Measurements from ENCODE around the gene MYBPH.

GRCh38 chr1:203177470-203178039 is 1.9 kb upstream of the MYBPH start:
- TF ChIP-seq CTCF (IDR thresholded peaks at IDR 0.05; ENCODE audit: low read length) (no peak), EZH2 (IDR thresholded peaks at IDR 0.05; ENCODE audit: borderline replicate concordance, low read length) (no peak)

Measured in OCI-LY1 (cell line).